Common myeloid progenitor, CD34-positive (primary cell): ENCODE data around the gene BMPER.
"Not testable (repeated sequence)": the region's sequence is repeated elsewhere in the genome, so short reads cannot be mapped to it uniquely, and the experiment has no call there.

Experiments used
- CTCF ChIA-PET: fragments of 350-600 bp; sonication (Branson Sonifier 250); formaldehyde crosslinking; loops from one replicate; lab custom pipeline; 2021; ENCODE audit warnings: antibody characterized with exemption; lab: Charles Lee
- POLR2A ChIA-PET: fragments of 350-600 bp; sonication (Branson Sonifier 250); formaldehyde crosslinking; loops from one replicate; lab custom pipeline; 2021; ENCODE audit warnings: antibody characterized with exemption; lab: Charles Lee
- DNase-seq, 3 donors: peaks; one replicate each; pipeline versions ENCODE4 v3.0.0 to v3.0.0-alpha.2; 2013
- H3K27ac ChIP-seq, 2 experiments: 1 replicate in 1 of 2; 2 replicates in 1 of 2; pipeline ENCODE4 v1.7.0; 2013; ENCODE audit warnings: inconsistent platforms in 2 of 2, low read length in 2 of 2, mild to moderate bottlenecking in 2 of 2, low read depth in 1 of 2, moderate library complexity in 1 of 2; ENCODE audit not compliant: severe bottlenecking in 2 of 2, insufficient read depth in 1 of 2, poor library complexity in 1 of 2
- H3K27me3 ChIP-seq, 5 experiments: replicated peaks in 2 of 5; 1 replicate in 3 of 5; 2 replicates in 2 of 5; pipeline versions ENCODE4 v1.6.1 to v1.7.0; 2013; ENCODE audit warnings: low read length in 4 of 5, mild to moderate bottlenecking in 2 of 5, moderate library complexity in 2 of 5, inconsistent platforms in 1 of 5; ENCODE audit not compliant: insufficient read depth in 5 of 5, control insufficient read depth in 4 of 5
- H3K36me3 ChIP-seq, 4 experiments: 1 replicate in 2 of 4; 2 replicates in 2 of 4; pipeline versions ENCODE4 v1.6.1 to v1.7.0; 2013; ENCODE audit warnings: low read length in 3 of 4, control low read depth in 1 of 4, mild to moderate bottlenecking in 1 of 4; ENCODE audit not compliant: control insufficient read depth in 4 of 4, insufficient read depth in 4 of 4
- H3K4me1 ChIP-seq, 4 experiments: 1 replicate in 3 of 4; 2 replicates in 1 of 4; pipeline versions ENCODE4 v1.6.1 to v1.7.1; 2013; ENCODE audit warnings: low read length in 3 of 4, mild to moderate bottlenecking in 3 of 4, control low read depth in 1 of 4, inconsistent platforms in 1 of 4, moderate library complexity in 1 of 4; ENCODE audit not compliant: control insufficient read depth in 4 of 4, insufficient read depth in 4 of 4; ENCODE audit errors: control extremely low read depth in 1 of 4
- H3K4me3 ChIP-seq, 7 experiments: 1 replicate in 4 of 7; 2 replicates in 3 of 7; pipeline versions ENCODE4 v1.5.1 to v1.7.0; 2013; ENCODE audit warnings: mild to moderate bottlenecking in 7 of 7, low read length in 6 of 7, moderate library complexity in 6 of 7, inconsistent platforms in 2 of 7, low read depth in 2 of 7, control low read depth in 1 of 7; ENCODE audit not compliant: insufficient read depth in 4 of 7, control insufficient read depth in 1 of 7; ENCODE audit errors: extremely low read depth in 1 of 7
- H3K9me3 ChIP-seq, 5 experiments: 1 replicate in 4 of 5; 2 replicates in 1 of 5; pipeline versions ENCODE4 v1.6.1 to v1.7.1; 2013; ENCODE audit warnings: low read length in 4 of 5, mild to moderate bottlenecking in 2 of 5, inconsistent platforms in 1 of 5, low read depth in 1 of 5, moderate library complexity in 1 of 5; ENCODE audit not compliant: control insufficient read depth in 4 of 5, insufficient read depth in 2 of 5; ENCODE audit errors: control extremely low read depth in 1 of 5
- WGBS: methylation state at CpG from one replicate; pipeline ENCODE4 v1.1.5; 2013; ENCODE audit not compliant: insufficient coverage; 5-methylcytosine and 5-hydroxymethylcytosine counted together

Gene BMPER

GRCh38 chr7:34163956-34164355, 258.6 kb downstream of the BMPER start:
- CTCF ChIA-PET: no interaction called here
- DNase-seq: no peak
- Histone ChIP-seq H3K27me3 (no peaks in the 10 kb centered on the region), H3K36me3 (no peaks in the 10 kb centered on the region), H3K4me3 (no peak overlapping the region), H3K4me1 (no peaks in the 10 kb centered on the region), H3K9me3 (no peaks in the 10 kb centered on the region), H3K27ac (no peak overlapping the region)
- no CpG with 5 or more reads among the region's 1 CpG for WGBS
- POLR2A ChIA-PET: no interaction called here

GRCh38 chr7:34165466-34165865, 260.1 kb downstream of the BMPER start:
- Histone ChIP-seq H3K9me3 (no peaks in the 10 kb centered on the region), H3K27ac (no peak overlapping the region), H3K4me1 (no peaks in the 10 kb centered on the region), H3K36me3 (no peaks in the 10 kb centered on the region), H3K27me3 (no peaks in the 10 kb centered on the region), H3K4me3 (no peak overlapping the region)
- ChIA-PET CTCF (no interaction called here), POLR2A (no interaction called here)
- WGBS: no CpG with 5 or more reads among the region's 1 CpG
- DNase-seq: no peak

GRCh38 chr7:34165927-34166550, 260.7 kb downstream of the BMPER start:
- WGBS: 100% methylated on average over 3 of the region's 3 CpGs
- CTCF ChIA-PET: no interaction called here

GRCh38 chr7:34168013-34168412, 262.7 kb downstream of the BMPER start:
- H3K9me3 ChIP-seq: no peaks in the 10 kb centered on the region

More at GRCh38 chr7:34165927-34166550, 260.7 kb downstream of the BMPER start:
- no peak overlapping the region for H3K27ac ChIP-seq
- no peaks in the 10 kb centered on the region for H3K36me3 ChIP-seq
- H3K4me3 ChIP-seq: no peak overlapping the region
- no peaks in the 10 kb centered on the region for H3K27me3 ChIP-seq
- no peaks in the 10 kb centered on the region for H3K9me3 ChIP-seq
- no peaks in the 10 kb centered on the region for H3K4me1 ChIP-seq
- POLR2A ChIA-PET: no interaction called here
- DNase-seq: peak in 2 of 3 donors; percentile 7 to 8

GRCh38 chr7:34174688-34175616, 269.6 kb downstream of the BMPER start:
- H3K36me3 ChIP-seq, H3K9me3 ChIP-seq, DNase-seq, H3K4me3 ChIP-seq, H3K4me1 ChIP-seq, H3K27me3 ChIP-seq, CTCF ChIA-PET, POLR2A ChIA-PET, H3K27ac ChIP-seq: not testable (repeated sequence)
- 92% methylated on average over 15 of the region's 32 CpGs for WGBS

More at GRCh38 chr7:34168013-34168412, 262.7 kb downstream of the BMPER start:
- Histone ChIP-seq H3K27me3 (no peaks in the 10 kb centered on the region), H3K4me3 (no peak overlapping the region), H3K36me3 (no peaks in the 10 kb centered on the region), H3K27ac (no peak overlapping the region), H3K4me1 (no peaks in the 10 kb centered on the region)
- 97% methylated on average over 7 of the region's 8 CpGs for WGBS
- POLR2A ChIA-PET: no interaction called here
- DNase-seq: no peak
- CTCF ChIA-PET: no interaction called here

GRCh38 chr7:34175837-34176236, 270.5 kb downstream of the BMPER start:
- Histone ChIP-seq H3K9me3 (peaks cover 0 to 2% (median 0%) of the 10 kb centered on the region in 5 experiments), H3K4me1 (no peaks in the 10 kb centered on the region), H3K27me3 (no peaks in the 10 kb centered on the region), H3K27ac (no peak overlapping the region), H3K4me3 (no peak overlapping the region), H3K36me3 (no peaks in the 10 kb centered on the region)
- CTCF ChIA-PET: no interaction called here
- DNase-seq: no peak
- WGBS: no CpG with 5 or more reads among the region's 3 CpGs
- POLR2A ChIA-PET: no interaction called here

- H3K4me3 ChIP-seq: no peak overlapping the region
- H3K27ac ChIP-seq: no peak overlapping the region
- H3K9me3 ChIP-seq: peaks cover 0 to 3% (median 0%) of the 10 kb centered on the region in 5 experiments
- ChIA-PET POLR2A (no interaction called here), CTCF (no interaction called here)
- no peaks in the 10 kb centered on the region for H3K36me3 ChIP-seq
- WGBS: no CpG with 5 or more reads among the region's 3 CpGs
- no peak for DNase-seq
- no peaks in the 10 kb centered on the region for H3K4me1 ChIP-seq
- no peaks in the 10 kb centered on the region for H3K27me3 ChIP-seq
Observed at GRCh38 chr7:34177476-34177875, 272.1 kb downstream of the BMPER start.
